SK-N-SH (cell line): ENCODE data around the gene MYBPH. TPM values are rescaled to one million over a fixed set of nuclear protein-coding genes. Genes with fewer than 3 reads are reported as not detected.

Experiments used
- CTCF ChIA-PET: fragments of 300-600, 350-600 bp; formaldehyde crosslinking; extraction: SDS; loops from one replicate; lab custom pipeline; 2021; lab: Yijun Ruan, JAX
- POLR2A ChIA-PET: fragments of 350-600 bp; sonication (Branson Sonifier 250); formaldehyde crosslinking; extraction: SDS; loops from one replicate; lab custom pipeline; 2020; ENCODE audit warnings: antibody characterized with exemption, inconsistent platforms; lab: Yijun Ruan, JAX
- DNase-seq: peaks from one replicate; pipeline ENCODE4 v3.0.0; 2012
- H2AFZ ChIP-seq: fragments of 200-600 bp; sonication (generic); 2 replicates; pipeline ENCODE4 v1.8.1; 2016; ENCODE audit warnings: antibody characterized with exemption, mild to moderate bottlenecking, low read depth
- H3F3A ChIP-seq: fragments of 200-600 bp; sonication (generic); replicated peaks from 2 replicates; pipeline ENCODE3; 2016; ENCODE audit warnings: antibody characterized with exemption, mild to moderate bottlenecking; ENCODE audit not compliant: insufficient read depth
- H3K27ac ChIP-seq, 2 experiments: fragments of 200-500 bp in 1 of 2; fragments of 200-600 bp in 1 of 2; sonication (Bioruptor generic) in 1 of 2; sonication (generic), shearing (Covaris generic) in 1 of 2; 2 replicates each; pipeline versions ENCODE4 v1.5.1 to v1.6.1; 2014 to 2016; ENCODE audit warnings: low read depth in 2 of 2, inconsistent platforms in 1 of 2, low read length in 1 of 2, mild to moderate bottlenecking in 1 of 2, mixed read lengths in 1 of 2
- H3K27me3 ChIP-seq: fragments of 200-600 bp; sonication (generic), shearing (Covaris generic); 2 replicates; pipeline ENCODE4 v1.6.1; 2016; ENCODE audit warnings: mixed run types; ENCODE audit not compliant: insufficient read depth
- H3K36me3 ChIP-seq, 2 experiments: fragments of 200-500 bp in 1 of 2; fragments of 200-600 bp in 1 of 2; sonication (Bioruptor generic) in 1 of 2; sonication (generic) in 1 of 2; replicated peaks in 1 of 2; 2 replicates each; pipeline versions ENCODE3 to v1.5.1; 2014 to 2016; ENCODE audit warnings: low read length in 1 of 2, mild to moderate bottlenecking in 1 of 2; ENCODE audit not compliant: insufficient read depth in 2 of 2, control insufficient read depth in 1 of 2
- H3K4me1 ChIP-seq, 2 experiments: fragments of 200-500 bp in 1 of 2; fragments of 200-600 bp in 1 of 2; sonication (Bioruptor generic) in 1 of 2; sonication (generic), shearing (Covaris generic) in 1 of 2; 2 replicates each; pipeline versions ENCODE4 v1.5.1 to v1.6.1; 2014 to 2016; ENCODE audit warnings: low read depth in 1 of 2, low read length in 1 of 2, mixed run types in 1 of 2; ENCODE audit not compliant: insufficient read depth in 2 of 2, control insufficient read depth in 1 of 2
- H3K4me2 ChIP-seq: fragments of 200-600 bp; sonication (generic), shearing (Covaris generic); 2 replicates; pipeline ENCODE4 v1.6.1; 2017; ENCODE audit warnings: mixed run types
- H3K4me3 ChIP-seq, 2 experiments: fragments of 200-500 bp in 1 of 2; fragments of 200-600 bp in 1 of 2; sonication (Bioruptor generic) in 1 of 2; sonication (generic), shearing (Covaris generic) in 1 of 2; 2 replicates each; pipeline versions ENCODE4 v1.5.1 to v1.8.1; 2014 to 2016; ENCODE audit warnings: low read depth in 2 of 2, inconsistent platforms in 1 of 2, low read length in 1 of 2, mild to moderate bottlenecking in 1 of 2, mixed read lengths in 1 of 2, moderate library complexity in 1 of 2
- H3K79me2 ChIP-seq: fragments of 200-600 bp; sonication (generic); 2 replicates; pipeline ENCODE4 v1.8.1; 2017; ENCODE audit warnings: mild to moderate bottlenecking; ENCODE audit not compliant: insufficient read depth
- H3K9ac ChIP-seq: fragments of 200-600 bp; sonication (generic); 2 replicates; pipeline ENCODE4 v1.6.1; 2017; ENCODE audit warnings: mixed run types
- H3K9me2 ChIP-seq: fragments of 200-600 bp; sonication (generic); 2 replicates; pipeline ENCODE4 v1.6.1; 2017; ENCODE audit warnings: mixed run types
- H3K9me3 ChIP-seq: fragments of 200-600 bp; sonication (generic); 2 replicates; pipeline ENCODE4 v1.6.1; 2017; ENCODE audit warnings: mixed run types, mild to moderate bottlenecking, moderate library complexity
- H4K20me1 ChIP-seq: fragments of 200-600 bp; sonication (generic); 2 replicates; pipeline ENCODE4 v1.6.1; 2017; ENCODE audit warnings: mild to moderate bottlenecking, mixed run types; ENCODE audit not compliant: insufficient read depth
- ELF1 ChIP-seq: IDR thresholded peaks from 2 replicates; pipeline ENCODE4 v1.4.0; 2012
- FOSL2 ChIP-seq: IDR thresholded peaks from 2 replicates; pipeline ENCODE4 v1.4.0; 2012; ENCODE audit warnings: low read depth, mild to moderate bottlenecking, moderate library complexity, borderline replicate concordance
- FOXJ3 ChIP-seq: sonication (generic); formaldehyde crosslinking; IDR thresholded peaks from 2 replicates; pipeline ENCODE4 v1.5.1; 2020; ENCODE audit warnings: mild to moderate bottlenecking, missing genetic modification reagents
- GABPA ChIP-seq: IDR thresholded peaks from 2 replicates; pipeline ENCODE4 v1.4.0; 2012; ENCODE audit warnings: low read depth, mild to moderate bottlenecking
- JUND ChIP-seq: IDR thresholded peaks from 2 replicates; pipeline ENCODE4 v1.4.0; 2012
- MXI1 ChIP-seq: IDR thresholded peaks from 2 replicates; pipeline ENCODE4 v1.6.1; 2012; ENCODE audit warnings: mild to moderate bottlenecking, low read depth, low read length, improper control_type of control experiment
- NFIC ChIP-seq: IDR thresholded peaks from 2 replicates; pipeline ENCODE4 v1.4.0; 2012; ENCODE audit warnings: borderline replicate concordance
- RAD21 ChIP-seq: IDR thresholded peaks from 2 replicates; pipeline ENCODE4 v1.6.1; 2012; ENCODE audit warnings: mild to moderate bottlenecking, low read length
- RFX5 ChIP-seq: IDR thresholded peaks from 2 replicates; pipeline ENCODE4 v1.6.1; 2012; ENCODE audit warnings: mild to moderate bottlenecking, improper control_type of control experiment, low read length
- RXRA ChIP-seq: IDR thresholded peaks from 2 replicates; pipeline ENCODE4 v1.4.0; 2012; ENCODE audit warnings: low read depth, mild to moderate bottlenecking, borderline replicate concordance
- SIN3A ChIP-seq: IDR thresholded peaks from 2 replicates; pipeline ENCODE4 v1.6.1; 2012; ENCODE audit warnings: low read depth, mild to moderate bottlenecking, low read length, moderate library complexity, borderline replicate concordance
- TCF12 ChIP-seq: IDR thresholded peaks from 2 replicates; pipeline ENCODE4 v1.4.0; 2012
- TEAD4 ChIP-seq: IDR thresholded peaks from 2 replicates; pipeline ENCODE4 v1.4.0; 2012; ENCODE audit warnings: mild to moderate bottlenecking, borderline replicate concordance; ENCODE audit not compliant: insufficient read depth
- YY1 ChIP-seq: IDR thresholded peaks from 2 replicates; pipeline ENCODE4 v1.4.0; 2012; ENCODE audit warnings: low read depth, mild to moderate bottlenecking
- WGBS: methylation state at CpG from one replicate; pipeline ENCODE4 v1.1.6; 2017; ENCODE audit warnings: low lambda C conversion rate; 5-methylcytosine and 5-hydroxymethylcytosine counted together
- polyA plus RNA-seq, 3 experiments: library from polyadenylated mRNA; depleted of rRNA; stranded (reverse); fragments of >200 nt; gene quantifications; 2 replicates each; pipeline ENCODE4 v1.2.3, GENCODE V29; 2012
- TF ChIP-seq, protein P1 (sequence below): fragments of 150-350 bp; IDR thresholded peaks from 2 replicates; pipeline ENCODE4 v1.6.1; 2016; ENCODE audit warnings: mild to moderate bottlenecking, low read depth, low read length
- TF ChIP-seq, protein P2 (sequence below): IDR thresholded peaks from 2 replicates; pipeline ENCODE4 v1.4.0; 2012; ENCODE audit warnings: low read depth, borderline replicate concordance
- TF ChIP-seq, protein P3 (sequence below): IDR thresholded peaks from 2 replicates; pipeline ENCODE4 v1.6.1; 2012; ENCODE audit warnings: mild to moderate bottlenecking, low read depth, low read length, moderate library complexity
- TF ChIP-seq, protein P4 (sequence below): fragments of 150-350 bp; IDR thresholded peaks from 2 replicates; pipeline ENCODE4 v1.6.1; 2017; ENCODE audit warnings: antibody characterized with exemption, low read length, low read depth, borderline replicate concordance

The MYBPH gene
- polyA plus RNA-seq, 1 of the 3 experiments (the other 2 are of a cell fraction) = 0.12 TPM

DNA sequence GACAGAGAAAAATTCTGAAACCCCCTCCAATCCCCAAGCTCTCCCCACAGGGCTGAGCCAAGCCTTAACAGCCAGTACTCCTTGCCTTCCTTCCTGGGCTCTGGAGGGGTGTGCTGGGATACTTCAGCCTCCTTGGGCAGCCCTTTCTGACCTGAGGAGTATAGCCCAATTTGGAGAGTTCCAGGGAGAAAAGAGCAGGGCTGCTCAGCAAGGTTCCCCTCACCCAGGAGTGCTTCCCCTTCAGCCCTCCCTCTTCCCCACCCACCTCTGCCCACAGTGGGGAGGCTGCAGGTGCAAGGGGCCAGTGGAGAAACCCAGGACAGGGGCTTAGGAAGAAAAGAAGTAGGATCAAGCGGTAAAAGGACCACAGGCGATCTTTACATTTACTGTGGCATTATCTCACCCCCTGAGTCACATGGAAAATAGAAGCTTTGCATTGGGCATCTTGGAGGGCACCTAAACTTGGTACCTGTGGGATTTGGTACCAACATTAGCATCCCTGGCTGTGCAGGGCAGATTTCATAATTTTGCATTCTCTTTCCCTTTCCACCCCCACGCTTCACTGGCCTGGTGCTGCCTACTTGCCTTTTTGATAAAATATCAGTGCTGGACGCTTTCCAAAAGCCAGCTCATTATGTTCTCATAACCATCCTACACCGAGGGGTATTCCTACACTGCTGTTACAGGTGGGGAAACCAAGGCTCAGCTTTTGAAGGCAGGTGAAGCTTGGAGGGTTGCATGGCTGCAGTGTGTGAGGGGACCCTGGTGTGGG is 50.9 kb downstream of the MYBPH start:
- Histone ChIP-seq H3K9me3 (no peaks in the 10 kb centered on the region), H2AFZ (no peak overlapping the region), H3K9ac (no peak overlapping the region), H3K27me3 (no peaks in the 10 kb centered on the region; the same call in 1 of the 2 replicates), H3K27ac (no peak overlapping the region), H3F3A (peaks cover 5% of the 10 kb centered on the region), H3K4me2 (no peak overlapping the region), H3K36me3 (no peaks in the 10 kb centered on the region), H3K9me2 (no peaks in the 10 kb centered on the region), H3K4me3 (no peak overlapping the region), H3K4me1 (peaks cover 18 to 45% of the 10 kb centered on the region in 2 experiments), H3K79me2 (no peaks in the 10 kb centered on the region), H4K20me1 (no peaks in the 10 kb centered on the region)
- ChIA-PET CTCF (interaction anchor here (0.9 to 26.1 kb wide), 13 partner anchors 8 to 144 kb away, joined by 3 to 602 read pairs (median 6); no protein-coding TSS in a partner anchor), POLR2A (no interaction called here)
- 43% methylated on average over 5 of the region's 5 CpGs for WGBS
- TF ChIP-seq ELF1 (no peak), NFIC (peak; percentile 74), SIN3A (no peak)
- no peak for DNase-seq

DNA sequence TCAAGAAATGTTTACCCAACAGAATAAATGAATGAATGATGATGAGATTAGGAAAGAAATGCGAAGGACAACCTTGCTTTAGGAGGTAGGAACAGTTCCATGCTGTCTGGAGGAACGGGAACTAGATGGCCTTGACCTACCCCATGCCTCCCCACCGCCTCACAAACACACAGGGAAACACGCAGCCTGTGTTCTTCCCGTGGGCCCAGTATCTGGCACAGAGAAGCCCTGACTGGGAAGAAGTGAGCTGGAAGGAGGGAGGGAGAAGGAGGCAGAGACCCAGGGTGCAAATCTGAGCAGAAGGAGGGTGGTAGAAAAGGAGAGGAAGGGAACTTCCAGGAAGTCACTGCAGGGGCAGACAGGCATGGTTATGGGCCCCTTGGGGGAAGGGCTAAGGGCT is 51.6 kb downstream of the MYBPH start:
- Histone ChIP-seq H3K27me3 (no peaks in the 10 kb centered on the region; the same call in 1 of the 2 replicates), H3K4me3 (no peak overlapping the region), H3K9me2 (no peaks in the 10 kb centered on the region), H3K79me2 (no peaks in the 10 kb centered on the region), H3F3A (peaks cover 5% of the 10 kb centered on the region), H4K20me1 (no peaks in the 10 kb centered on the region), H3K9ac (no peak overlapping the region), H3K9me3 (no peaks in the 10 kb centered on the region), H3K4me2 (no peak overlapping the region), H2AFZ (no peak overlapping the region), H3K27ac (no peak overlapping the region), H3K4me1 (peaks cover 16 to 38% of the 10 kb centered on the region in 2 experiments), H3K36me3 (no peaks in the 10 kb centered on the region)
- CTCF ChIA-PET = interaction anchor here (1.0 to 26.1 kb wide), 9 partner anchors 13 to 145 kb away, joined by 3 to 602 read pairs (median 5); partner anchors contain the start of gene PPFIA4
- WGBS = 70% methylated on average over 5 of the region's 5 CpGs
- TF ChIP-seq JUND (no peak), TCF12 (no peak), TEAD4 (no peak), RAD21 (no peak), MXI1 (no peak), YY1 (no peak), RFX5 (no peak), FOSL2 (no peak), GABPA (no peak), FOXJ3 (CRISPR knock-in tag) (no peak), RXRA (no peak)
- TF ChIP-seq, protein P1, sequence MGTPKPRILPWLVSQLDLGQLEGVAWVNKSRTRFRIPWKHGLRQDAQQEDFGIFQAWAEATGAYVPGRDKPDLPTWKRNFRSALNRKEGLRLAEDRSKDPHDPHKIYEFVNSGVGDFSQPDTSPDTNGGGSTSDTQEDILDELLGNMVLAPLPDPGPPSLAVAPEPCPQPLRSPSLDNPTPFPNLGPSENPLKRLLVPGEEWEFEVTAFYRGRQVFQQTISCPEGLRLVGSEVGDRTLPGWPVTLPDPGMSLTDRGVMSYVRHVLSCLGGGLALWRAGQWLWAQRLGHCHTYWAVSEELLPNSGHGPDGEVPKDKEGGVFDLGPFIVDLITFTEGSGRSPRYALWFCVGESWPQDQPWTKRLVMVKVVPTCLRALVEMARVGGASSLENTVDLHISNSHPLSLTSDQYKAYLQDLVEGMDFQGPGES = no peak
- TF ChIP-seq, protein P2, sequence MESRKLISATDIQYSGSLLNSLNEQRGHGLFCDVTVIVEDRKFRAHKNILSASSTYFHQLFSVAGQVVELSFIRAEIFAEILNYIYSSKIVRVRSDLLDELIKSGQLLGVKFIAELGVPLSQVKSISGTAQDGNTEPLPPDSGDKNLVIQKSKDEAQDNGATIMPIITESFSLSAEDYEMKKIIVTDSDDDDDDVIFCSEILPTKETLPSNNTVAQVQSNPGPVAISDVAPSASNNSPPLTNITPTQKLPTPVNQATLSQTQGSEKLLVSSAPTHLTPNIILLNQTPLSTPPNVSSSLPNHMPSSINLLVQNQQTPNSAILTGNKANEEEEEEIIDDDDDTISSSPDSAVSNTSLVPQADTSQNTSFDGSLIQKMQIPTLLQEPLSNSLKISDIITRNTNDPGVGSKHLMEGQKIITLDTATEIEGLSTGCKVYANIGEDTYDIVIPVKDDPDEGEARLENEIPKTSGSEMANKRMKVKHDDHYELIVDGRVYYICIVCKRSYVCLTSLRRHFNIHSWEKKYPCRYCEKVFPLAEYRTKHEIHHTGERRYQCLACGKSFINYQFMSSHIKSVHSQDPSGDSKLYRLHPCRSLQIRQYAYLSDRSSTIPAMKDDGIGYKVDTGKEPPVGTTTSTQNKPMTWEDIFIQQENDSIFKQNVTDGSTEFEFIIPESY = no peak
- TF ChIP-seq, protein P3, sequence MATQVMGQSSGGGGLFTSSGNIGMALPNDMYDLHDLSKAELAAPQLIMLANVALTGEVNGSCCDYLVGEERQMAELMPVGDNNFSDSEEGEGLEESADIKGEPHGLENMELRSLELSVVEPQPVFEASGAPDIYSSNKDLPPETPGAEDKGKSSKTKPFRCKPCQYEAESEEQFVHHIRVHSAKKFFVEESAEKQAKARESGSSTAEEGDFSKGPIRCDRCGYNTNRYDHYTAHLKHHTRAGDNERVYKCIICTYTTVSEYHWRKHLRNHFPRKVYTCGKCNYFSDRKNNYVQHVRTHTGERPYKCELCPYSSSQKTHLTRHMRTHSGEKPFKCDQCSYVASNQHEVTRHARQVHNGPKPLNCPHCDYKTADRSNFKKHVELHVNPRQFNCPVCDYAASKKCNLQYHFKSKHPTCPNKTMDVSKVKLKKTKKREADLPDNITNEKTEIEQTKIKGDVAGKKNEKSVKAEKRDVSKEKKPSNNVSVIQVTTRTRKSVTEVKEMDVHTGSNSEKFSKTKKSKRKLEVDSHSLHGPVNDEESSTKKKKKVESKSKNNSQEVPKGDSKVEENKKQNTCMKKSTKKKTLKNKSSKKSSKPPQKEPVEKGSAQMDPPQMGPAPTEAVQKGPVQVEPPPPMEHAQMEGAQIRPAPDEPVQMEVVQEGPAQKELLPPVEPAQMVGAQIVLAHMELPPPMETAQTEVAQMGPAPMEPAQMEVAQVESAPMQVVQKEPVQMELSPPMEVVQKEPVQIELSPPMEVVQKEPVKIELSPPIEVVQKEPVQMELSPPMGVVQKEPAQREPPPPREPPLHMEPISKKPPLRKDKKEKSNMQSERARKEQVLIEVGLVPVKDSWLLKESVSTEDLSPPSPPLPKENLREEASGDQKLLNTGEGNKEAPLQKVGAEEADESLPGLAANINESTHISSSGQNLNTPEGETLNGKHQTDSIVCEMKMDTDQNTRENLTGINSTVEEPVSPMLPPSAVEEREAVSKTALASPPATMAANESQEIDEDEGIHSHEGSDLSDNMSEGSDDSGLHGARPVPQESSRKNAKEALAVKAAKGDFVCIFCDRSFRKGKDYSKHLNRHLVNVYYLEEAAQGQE = no peak
- TF ChIP-seq, protein P4, sequence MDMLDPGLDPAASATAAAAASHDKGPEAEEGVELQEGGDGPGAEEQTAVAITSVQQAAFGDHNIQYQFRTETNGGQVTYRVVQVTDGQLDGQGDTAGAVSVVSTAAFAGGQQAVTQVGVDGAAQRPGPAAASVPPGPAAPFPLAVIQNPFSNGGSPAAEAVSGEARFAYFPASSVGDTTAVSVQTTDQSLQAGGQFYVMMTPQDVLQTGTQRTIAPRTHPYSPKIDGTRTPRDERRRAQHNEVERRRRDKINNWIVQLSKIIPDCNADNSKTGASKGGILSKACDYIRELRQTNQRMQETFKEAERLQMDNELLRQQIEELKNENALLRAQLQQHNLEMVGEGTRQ = no peak
- no peak for DNase-seq
- POLR2A ChIA-PET = no interaction called here
